Smooth muscle cell (in vitro differentiated cells): Measurements from ENCODE around the gene RBM47. TPM values are rescaled to one million over a fixed set of nuclear protein-coding genes. Genes with fewer than 3 reads are reported as not detected.
"Not testable (repeated sequence)": the region's sequence is repeated elsewhere in the genome, so short reads cannot be mapped to it uniquely, and the experiment has no call there.

ENCODE experiments used
- DNase-seq: peaks from one replicate; lab custom pipeline; 2025; ENCODE audit not compliant: unreplicated experiment; lab: John Stamatoyannopoulos, UW
- H2AFZ ChIP-seq: fragments of 200-600 bp; sonication (generic); 2 replicates; pipeline ENCODE4 v1.6.0; 2016; ENCODE audit warnings: antibody characterized with exemption, low read depth, mild to moderate bottlenecking
- H3F3A ChIP-seq: fragments of 200-600 bp; sonication (generic); 2 replicates; pipeline ENCODE4 v1.6.0; 2017; ENCODE audit warnings: antibody characterized with exemption, low read depth
- H3K27ac ChIP-seq: fragments of 200-600 bp; sonication (generic); 2 replicates; pipeline ENCODE4 v1.5.1; 2016; ENCODE audit warnings: low read depth, mild to moderate bottlenecking
- H3K27me3 ChIP-seq: fragments of 200-600 bp; sonication (generic); 2 replicates; pipeline ENCODE4 v1.6.1; 2016; ENCODE audit warnings: low read depth, mild to moderate bottlenecking
- H3K36me3 ChIP-seq: fragments of 200-600 bp; sonication (generic); 2 replicates; pipeline ENCODE4 v1.5.1; 2016; ENCODE audit warnings: low read depth
- H3K4me1 ChIP-seq: fragments of 200-600 bp; sonication (generic); 2 replicates; pipeline ENCODE4 v1.5.1; 2016; ENCODE audit warnings: low read depth
- H3K4me2 ChIP-seq: fragments of 200-600 bp; sonication (generic); 2 replicates; pipeline ENCODE4 v1.6.0; 2016; ENCODE audit warnings: mild to moderate bottlenecking
- H3K4me3 ChIP-seq: fragments of 200-600 bp; sonication (generic); 2 replicates; pipeline ENCODE4 v1.5.1; 2016; ENCODE audit warnings: mild to moderate bottlenecking
- H3K79me2 ChIP-seq: fragments of 200-600 bp; sonication (generic); 2 replicates; pipeline ENCODE4 v1.6.0; 2016; ENCODE audit warnings: low read depth, mild to moderate bottlenecking
- H3K9ac ChIP-seq: fragments of 200-600 bp; sonication (generic); 2 replicates; pipeline ENCODE4 v1.6.0; 2016; ENCODE audit warnings: low read depth
- H3K9me3 ChIP-seq: fragments of 200-600 bp; sonication (generic); replicated peaks from 2 replicates; pipeline ENCODE4 v1.5.1; 2016; ENCODE audit warnings: low read depth
- H4K20me1 ChIP-seq: fragments of 200-600 bp; sonication (generic); 2 replicates; pipeline ENCODE4 v1.6.0; 2016; ENCODE audit warnings: low read depth
- CTCF ChIP-seq: fragments of 200-600 bp; sonication (generic); IDR thresholded peaks from 2 replicates; pipeline ENCODE4 v1.5.1; 2017; ENCODE audit warnings: borderline replicate concordance, mild to moderate bottlenecking, antibody characterized with exemption; ENCODE audit not compliant: insufficient read depth, poor library complexity, severe bottlenecking
- WGBS: methylation state at CpG from one replicate; pipeline ENCODE4 v1.1.7; 2016; ENCODE audit warnings: low lambda C conversion rate; 5-methylcytosine and 5-hydroxymethylcytosine counted together
- polyA plus RNA-seq: library from polyadenylated mRNA; unstranded; fragments of >200 nt; fragmentation: Nextera tagmentation; extraction: Ambion mirVana; gene quantifications from 2 replicates; pipeline ENCODE4 v1.2.1, GENCODE V29; 2016
- total RNA-seq: library from RNA; depleted of rRNA; stranded (reverse); fragments of >200 nt; gene quantifications from 2 replicates; pipeline ENCODE4 v1.2.3, GENCODE V29; 2014

RBM47 gene
- total and polyA plus RNA-seq, 2 experiments from 2014 or later, result 3.4 to 5.5 TPM

- H2AFZ ChIP-seq, result no peak overlapping the region
- H3K9me3 ChIP-seq, result no peaks in the 10 kb centered on the region
- H3K4me1 ChIP-seq, result no peaks in the 10 kb centered on the region
- H3K4me3 ChIP-seq, result no peak overlapping the region
- no peaks in the 10 kb centered on the region for H3K79me2 ChIP-seq
- H4K20me1 ChIP-seq, result no peaks in the 10 kb centered on the region
- H3K27me3 ChIP-seq, result no peaks in the 10 kb centered on the region
- no peak for TF ChIP-seq CTCF
- no peak overlapping the region for H3K9ac ChIP-seq
- 76% methylated on average over 1 of the region's 1 CpG for WGBS
- no peaks in the 10 kb centered on the region for H3K36me3 ChIP-seq
- H3K27ac ChIP-seq, result no peak overlapping the region
- DNase-seq, result no peak
- no peak overlapping the region for H3K4me2 ChIP-seq
- H3F3A ChIP-seq, result no peaks in the 10 kb centered on the region
Observed at GRCh38 chr4:40412388-40412787, 217.3 kb downstream of the RBM47 start.

- Histone ChIP-seq H3K27ac (no peak overlapping the region), H3K9ac (no peak overlapping the region), H3K9me3 (no peaks in the 10 kb centered on the region), H3K36me3 (no peaks in the 10 kb centered on the region), H3F3A (no peaks in the 10 kb centered on the region), H2AFZ (no peak overlapping the region), H3K79me2 (no peaks in the 10 kb centered on the region), H3K4me2 (no peak overlapping the region), H3K4me1 (peaks cover 5% of the 10 kb centered on the region), H3K27me3 (no peaks in the 10 kb centered on the region), H4K20me1 (no peaks in the 10 kb centered on the region), H3K4me3 (no peak overlapping the region)
- DNase-seq, result no peak
- WGBS, result 43% methylated on average over 1 of the region's 1 CpG
- TF ChIP-seq CTCF, result no peak
Observed at GRCh38 chr4:40409835-40410234, 219.8 kb downstream of the RBM47 start.

- 95% methylated on average over 3 of the region's 3 CpGs for WGBS
- H3K79me2 ChIP-seq, H3K9ac ChIP-seq, H3K9me3 ChIP-seq, H3K27ac ChIP-seq, H4K20me1 ChIP-seq, H3K4me1 ChIP-seq, H2AFZ ChIP-seq, DNase-seq, H3K27me3 ChIP-seq, H3K4me2 ChIP-seq, H3K36me3 ChIP-seq, H3K4me3 ChIP-seq: not testable (repeated sequence)
- H3F3A ChIP-seq, result peaks cover 16% of the 10 kb centered on the region
Observed at GRCh38 chr4:40407468-40407867, 222.2 kb downstream of the RBM47 start.

GRCh38 chr4:40406340-40406739 is 223.3 kb downstream of the RBM47 start:
- no peaks in the 10 kb centered on the region for H3K9me3 ChIP-seq
- peaks cover 20% of the 10 kb centered on the region for H3F3A ChIP-seq
- H3K9ac ChIP-seq, result no peak overlapping the region
- H3K4me1 ChIP-seq, result peaks cover 5% of the 10 kb centered on the region
- H3K4me2 ChIP-seq, result no peak overlapping the region
- TF ChIP-seq CTCF, result no peak
- no peak overlapping the region for H2AFZ ChIP-seq
- no peak overlapping the region for H3K27ac ChIP-seq
- no peaks in the 10 kb centered on the region for H4K20me1 ChIP-seq
- H3K79me2 ChIP-seq, result no peaks in the 10 kb centered on the region
- H3K36me3 ChIP-seq, result no peaks in the 10 kb centered on the region
- DNase-seq, result no peak
- H3K27me3 ChIP-seq, result no peaks in the 10 kb centered on the region
- H3K4me3 ChIP-seq, result no peak overlapping the region
- 96% methylated on average over 4 of the region's 4 CpGs for WGBS
